ENCODE results near the gene PMM2.
"Not testable (repeated sequence)": the region's sequence is repeated elsewhere in the genome, so short reads cannot be mapped to it uniquely, and the experiment has no call there.

The PMM2 gene

DNA sequence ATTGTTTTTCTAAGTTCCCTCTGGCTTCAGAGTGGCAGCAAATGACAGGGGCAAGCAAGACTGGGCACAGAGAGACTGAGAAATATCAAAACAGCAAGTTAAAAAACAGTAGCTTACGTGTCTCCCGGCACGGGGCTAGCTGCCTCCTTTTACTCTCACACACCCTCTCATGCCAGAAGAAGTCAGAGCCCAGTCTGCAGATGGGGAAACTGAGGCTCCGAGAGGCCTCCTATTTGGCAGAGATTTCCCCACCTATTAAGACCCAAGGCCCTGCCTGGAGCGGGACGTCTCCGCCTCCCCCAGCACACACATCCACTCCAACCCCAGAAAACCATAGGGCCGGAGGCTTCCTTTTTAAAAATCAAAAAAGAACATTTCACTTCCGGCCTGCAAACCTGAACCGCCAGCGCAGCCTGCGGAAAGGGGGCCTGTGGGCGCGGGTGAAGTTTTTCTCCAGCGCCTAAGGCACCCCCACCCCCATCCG lies 70.3 kb downstream of the PMM2 start:
- Histone ChIP-seq H3K27ac (peak overlapping the region; percentile 99), H3K36me3 (peaks cover 47% of the 10 kb centered on the region), H3K27me3 (ENCODE audit: insufficient read depth, low read depth, severe bottlenecking) (no peaks in the 10 kb centered on the region), H3K9me3 (ENCODE audit: severe bottlenecking) (no peaks in the 10 kb centered on the region), H3K4me3 (ENCODE audit: low read depth, low read length) (peak overlapping the region; percentile 91)
- TF ChIP-seq, protein P1, sequence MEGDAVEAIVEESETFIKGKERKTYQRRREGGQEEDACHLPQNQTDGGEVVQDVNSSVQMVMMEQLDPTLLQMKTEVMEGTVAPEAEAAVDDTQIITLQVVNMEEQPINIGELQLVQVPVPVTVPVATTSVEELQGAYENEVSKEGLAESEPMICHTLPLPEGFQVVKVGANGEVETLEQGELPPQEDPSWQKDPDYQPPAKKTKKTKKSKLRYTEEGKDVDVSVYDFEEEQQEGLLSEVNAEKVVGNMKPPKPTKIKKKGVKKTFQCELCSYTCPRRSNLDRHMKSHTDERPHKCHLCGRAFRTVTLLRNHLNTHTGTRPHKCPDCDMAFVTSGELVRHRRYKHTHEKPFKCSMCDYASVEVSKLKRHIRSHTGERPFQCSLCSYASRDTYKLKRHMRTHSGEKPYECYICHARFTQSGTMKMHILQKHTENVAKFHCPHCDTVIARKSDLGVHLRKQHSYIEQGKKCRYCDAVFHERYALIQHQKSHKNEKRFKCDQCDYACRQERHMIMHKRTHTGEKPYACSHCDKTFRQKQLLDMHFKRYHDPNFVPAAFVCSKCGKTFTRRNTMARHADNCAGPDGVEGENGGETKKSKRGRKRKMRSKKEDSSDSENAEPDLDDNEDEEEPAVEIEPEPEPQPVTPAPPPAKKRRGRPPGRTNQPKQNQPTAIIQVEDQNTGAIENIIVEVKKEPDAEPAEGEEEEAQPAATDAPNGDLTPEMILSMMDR (IDR thresholded peaks at IDR 0.05; ENCODE audit: low read depth, low read length), result no peak
- DNase-seq, result no peak

DNA sequence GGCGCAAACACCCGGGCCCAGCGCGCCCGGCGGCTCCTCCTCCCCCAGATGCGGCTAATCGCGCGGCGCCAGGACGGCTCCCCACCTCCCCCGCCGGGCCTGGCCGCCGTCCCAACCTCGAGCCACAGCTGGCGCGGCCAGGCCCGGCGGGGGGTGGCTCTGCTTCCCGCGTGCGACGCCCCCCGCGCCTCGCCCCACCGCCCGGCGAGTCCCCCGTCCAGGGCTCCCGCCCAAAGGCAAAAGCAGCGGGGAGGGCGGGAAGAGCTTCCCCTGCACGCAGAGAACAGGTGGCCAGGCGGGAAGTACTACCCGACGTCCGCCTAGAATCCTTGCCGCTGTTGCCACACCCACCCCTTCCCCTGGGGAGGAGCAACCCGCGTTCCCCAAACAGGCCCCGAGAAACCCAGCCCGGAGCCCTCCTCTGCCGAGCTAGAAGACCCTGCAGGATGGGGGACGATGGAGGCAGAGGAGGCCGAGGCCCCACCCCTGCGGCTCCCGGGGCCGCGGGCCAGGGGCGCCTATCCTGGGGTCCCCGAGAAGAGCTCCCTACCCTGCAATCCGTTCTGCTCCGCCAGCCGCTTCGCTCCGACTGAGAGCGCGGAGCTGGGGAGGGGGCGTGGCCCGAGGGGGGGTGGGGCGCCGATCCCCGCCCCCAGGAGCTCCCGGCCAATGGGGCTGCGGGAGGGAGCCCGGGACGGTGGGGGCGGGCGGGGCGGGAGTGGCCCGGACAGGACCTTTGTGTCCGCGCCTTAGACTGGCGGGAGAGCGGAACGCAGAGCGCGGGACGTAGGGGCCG lies 71.0 kb downstream of the PMM2 start, which contains the start of gene CARHSP1:
Gene CARHSP1 (minus strand): TSS at position 591 of the 796 bp plus-strand sequence. CDS start 9,678 bp downstream, outside the sequence.
- H3K9me3 ChIP-seq (ENCODE audit: severe bottlenecking), result no peaks in the 10 kb centered on the region
- peaks cover 42% of the 10 kb centered on the region for H3K36me3 ChIP-seq
- H3K4me3 ChIP-seq (ENCODE audit: low read depth, low read length), result peak within 1 kb of the TSS; percentile 91
- peak within 1 kb of the TSS; percentile 99 for H3K27ac ChIP-seq
- TF ChIP-seq, protein P1 (IDR thresholded peaks at IDR 0.05; ENCODE audit: low read depth, low read length), result no peak
- DNase-seq, result peak; percentile 88
- no peaks in the 10 kb centered on the region for H3K27me3 ChIP-seq (ENCODE audit: insufficient read depth, low read depth, severe bottlenecking)

DNA sequence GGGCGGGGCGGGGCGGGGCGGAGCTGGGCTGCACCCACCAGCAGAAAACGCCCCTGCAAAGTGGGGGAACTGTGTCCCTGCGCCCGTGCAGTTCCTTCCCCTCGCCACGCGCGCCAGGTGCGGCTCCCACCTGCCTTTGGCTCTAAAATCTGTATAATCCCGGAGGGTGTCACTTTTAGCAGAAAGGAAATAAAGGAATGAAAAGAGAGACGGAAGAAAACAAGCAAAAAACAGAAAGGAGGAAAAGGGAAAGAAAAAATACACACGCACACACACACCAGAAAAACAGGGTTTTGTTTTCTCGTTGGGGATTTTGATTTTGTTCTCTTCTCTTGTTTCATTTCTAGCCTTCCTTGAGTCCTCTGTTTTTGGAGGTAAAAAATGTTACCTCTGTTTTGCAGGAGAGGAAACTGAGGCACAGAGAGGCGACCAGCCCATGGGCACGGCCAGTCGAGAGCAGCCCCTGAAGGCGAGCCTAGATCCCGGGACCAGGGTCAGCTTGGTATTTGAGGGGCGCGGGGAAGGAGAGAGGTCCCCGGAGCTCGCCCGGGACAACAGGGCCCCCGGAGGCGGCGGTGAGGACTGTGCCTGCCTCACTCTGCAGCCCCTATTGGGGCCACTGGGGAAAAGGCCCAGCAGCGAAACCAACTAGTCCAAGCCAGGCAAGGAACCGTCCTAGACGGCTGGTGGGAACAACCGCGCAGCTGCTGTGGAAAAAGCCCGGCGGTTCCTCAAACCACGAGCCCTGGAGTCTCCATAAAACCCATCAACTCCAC lies 71.8 kb downstream of the PMM2 start:
- H3K36me3 ChIP-seq, result peaks cover 34% of the 10 kb centered on the region
- peak overlapping the region; percentile 78 for H3K27ac ChIP-seq
- H3K4me3 ChIP-seq (ENCODE audit: low read depth, low read length), result peak overlapping the region; percentile 46
- no peaks in the 10 kb centered on the region for H3K9me3 ChIP-seq (ENCODE audit: severe bottlenecking)
- DNase-seq, result peak; percentile 57
- TF ChIP-seq, protein P1 (IDR thresholded peaks at IDR 0.05; ENCODE audit: low read depth, low read length), result peak; percentile 29; the same call in 1 of the 2 replicates
- H3K27me3 ChIP-seq (ENCODE audit: insufficient read depth, low read depth, severe bottlenecking), result no peaks in the 10 kb centered on the region

DNA sequence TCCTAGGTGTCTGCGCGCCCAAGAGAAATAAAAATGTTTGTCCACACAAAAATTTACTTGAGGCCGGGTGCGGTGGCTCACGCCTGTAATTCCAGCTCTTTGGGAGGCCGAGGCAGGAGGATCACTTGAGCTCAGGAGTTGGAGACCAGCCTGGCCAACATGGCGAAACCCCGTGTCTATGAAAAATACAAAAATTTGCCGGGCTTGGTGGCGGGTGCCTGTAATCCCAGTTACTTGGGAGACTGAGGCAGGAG lies 72.3 kb downstream of the PMM2 start:
- not testable (repeated sequence) for H3K27me3 ChIP-seq (ENCODE audit: insufficient read depth, low read depth, severe bottlenecking); H3K4me3 ChIP-seq (ENCODE audit: low read depth, low read length); H3K9me3 ChIP-seq (ENCODE audit: severe bottlenecking)

DNA sequence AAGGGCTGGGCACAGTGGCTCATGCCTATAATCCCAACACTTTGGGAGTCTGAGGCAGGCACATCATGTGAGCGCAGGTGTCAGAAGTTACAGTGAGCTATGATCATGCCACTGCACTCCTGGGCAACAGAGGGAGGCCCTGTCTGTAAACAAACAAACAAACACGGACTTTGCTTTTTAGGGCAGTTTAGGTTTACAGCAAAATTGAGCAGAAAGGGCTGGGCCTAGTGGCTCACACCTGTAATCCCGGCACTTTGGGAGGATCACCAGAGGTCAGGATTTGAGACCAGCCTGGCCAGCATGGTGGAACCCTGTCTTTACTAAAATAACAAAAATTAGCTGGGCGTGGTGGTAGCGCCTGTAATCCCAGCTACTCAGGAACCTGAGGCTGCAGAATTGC lies 74.4 kb downstream of the PMM2 start:
- DNase-seq, result no peak
- no peaks in the 10 kb centered on the region for H3K9me3 ChIP-seq (ENCODE audit: severe bottlenecking)
- H3K4me3 ChIP-seq (ENCODE audit: low read depth, low read length), result no peak overlapping the region
- TF ChIP-seq, protein P1 (IDR thresholded peaks at IDR 0.05; ENCODE audit: low read depth, low read length), result no peak
- H3K27ac ChIP-seq, result no peak overlapping the region
- peaks cover 13% of the 10 kb centered on the region for H3K36me3 ChIP-seq
- no peaks in the 10 kb centered on the region for H3K27me3 ChIP-seq (ENCODE audit: insufficient read depth, low read depth, severe bottlenecking)

More for the DNA sequence above, 72.3 kb downstream of the PMM2 start:
- not testable (repeated sequence) for H3K27ac ChIP-seq, DNase-seq
- H3K36me3 ChIP-seq, result peaks cover 29% of the 10 kb centered on the region
